Panc1 (cell line): ENCODE measurements around the gene FLYWCH1. TPM values are rescaled to one million over a fixed set of nuclear protein-coding genes. Genes with fewer than 3 reads are reported as not detected.

Source experiments
- ATAC-seq: fragments of 200-7000 bp; cut with Tn5 transposase; 2 replicates; pipeline ENCODE4 v1.9.1; 2020; ENCODE audit warnings: mild to moderate bottlenecking, moderate library complexity
- BruUV-seq: library from RNA; stranded (reverse); fragments of 400-500 nt; replicated peaks from 2 replicates; lab custom pipeline; 2021; lab: Mats Ljungman, UMichigan
- CTCF ChIA-PET: fragments of 300-600 bp; sonication (Branson Sonifier 250); formaldehyde crosslinking; loops from one replicate; lab custom pipeline; 2022; ENCODE audit warnings: antibody characterized with exemption; lab: Charles Lee
- POLR2A ChIA-PET: fragments of 300-600 bp; sonication (Branson Sonifier 250); formaldehyde crosslinking; loops from one replicate; lab custom pipeline; 2022; ENCODE audit warnings: antibody characterized with exemption; lab: Charles Lee
- DNase-seq: peaks from one replicate; pipeline ENCODE4 v3.0.0-alpha.2; 2010; ENCODE audit warnings: low read depth, low spot score
- H3K27ac ChIP-seq: 2 replicates; pipeline ENCODE4 v1.5.1; 2011; ENCODE audit warnings: mild to moderate bottlenecking, low read length, inconsistent platforms
- H3K27me3 ChIP-seq: fragments of 200-500 bp; sonication (Bioruptor generic); 2 replicates; pipeline ENCODE4 v1.6.0; 2014; ENCODE audit warnings: low read length, inconsistent platforms; ENCODE audit not compliant: control insufficient read depth, insufficient read depth
- H3K36me3 ChIP-seq: fragments of 200-500 bp; sonication (Bioruptor generic); 2 replicates; pipeline ENCODE4 v1.5.1; 2014; ENCODE audit warnings: inconsistent platforms, mild to moderate bottlenecking, low read length, moderate library complexity; ENCODE audit not compliant: control insufficient read depth, insufficient read depth
- H3K4me1 ChIP-seq: 2 replicates; pipeline ENCODE4 v1.5.1; 2011; ENCODE audit warnings: inconsistent platforms, mild to moderate bottlenecking, low read length, moderate library complexity; ENCODE audit not compliant: control insufficient read depth, insufficient read depth
- H3K4me3 ChIP-seq, 2 experiments: 2 replicates each; pipeline ENCODE4 v1.5.1; 2011 to 2012; ENCODE audit warnings: low read depth in 2 of 2, low read length in 2 of 2, mild to moderate bottlenecking in 2 of 2, inconsistent platforms in 1 of 2, moderate library complexity in 1 of 2
- H3K9me3 ChIP-seq: fragments of 200-500 bp; sonication (Bioruptor generic); 2 replicates; pipeline ENCODE4 v1.5.1; 2014; ENCODE audit warnings: low read depth, mild to moderate bottlenecking, inconsistent platforms, low read length, moderate library complexity; ENCODE audit not compliant: control insufficient read depth, insufficient read depth
- CTCF ChIP-seq: fragments of 450-650 bp; IDR thresholded peaks from 2 replicates; pipeline ENCODE4 v1.5.1; 2017; ENCODE audit warnings: mild to moderate bottlenecking
- POLR2AphosphoS5 ChIP-seq: IDR thresholded peaks from 2 replicates; pipeline ENCODE4 v1.6.1; 2012; ENCODE audit warnings: mild to moderate bottlenecking, low read depth, low read length, moderate library complexity
- REST ChIP-seq, 2 experiments: IDR thresholded peaks; 2 replicates each; pipeline ENCODE4 v1.6.1; 2011 to 2012; ENCODE audit warnings: low read depth in 2 of 2, control low read depth in 1 of 2, low read length in 1 of 2, mild to moderate bottlenecking in 1 of 2, moderate library complexity in 1 of 2; ENCODE audit not compliant: insufficient read depth in 1 of 2
- SIN3A ChIP-seq: IDR thresholded peaks from 2 replicates; pipeline ENCODE4 v1.6.1; 2012; ENCODE audit warnings: low read depth, mild to moderate bottlenecking, low read length, moderate library complexity, borderline replicate concordance; ENCODE audit not compliant: insufficient read depth
- TCF7L2 ChIP-seq: IDR thresholded peaks from 2 replicates; pipeline ENCODE4 v1.6.1; 2011; ENCODE audit warnings: mild to moderate bottlenecking, low read depth, low read length, inconsistent platforms
- in situ Hi-C: cut with HindIII; loops from 2 replicates; pipeline ENCODE4 v1.10.0; 2016; ENCODE audit warnings: low sequenced_read_pairs, low pct_unique_long_range_greater_than_20kb
- intact Hi-C: fragments of 100-400 bp; cut with micrococcal nuclease; formaldehyde crosslinking; loops from one replicate; pipeline ENCODE4 v1.10.0; 2022; ENCODE audit not compliant: unreplicated experiment
- total RNA-seq: library from RNA; stranded (reverse); gene quantifications from one replicate; pipeline ENCODE4 v1.2.1, GENCODE V29; 2021; ENCODE audit not compliant: unreplicated experiment

The FLYWCH1 gene
- total RNA-seq, 1 experiment from 2014 or later, result 67.9 TPM

- BruUV-seq, result no TSS peak
- H3K9me3 ChIP-seq, result no peaks in the 10 kb centered on the region; the same call in 1 of the 2 replicates
- in situ Hi-C loops (no loop called here), intact Hi-C loops (no loop called here)
- H3K36me3 ChIP-seq, result no peaks in the 10 kb centered on the region
- no peak overlapping the region for H3K4me3 ChIP-seq
- TF ChIP-seq TCF7L2 (peak; percentile 19; the same call in 1 of the 2 replicates), POLR2AphosphoS5 (no peak), CTCF (no peak), SIN3A (no peak), REST (IDR thresholded peaks at IDR 0.05; ENCODE audit: insufficient read depth in 1 of 2, low read depth in 2 of 2, low read length in 1 of 2) (no peak)
- peak overlapping the region; percentile 60 for H3K27ac ChIP-seq
- CTCF ChIA-PET, result no interaction called here
- ATAC-seq, result no peak
- POLR2A ChIA-PET, result no interaction called here
- no peak for DNase-seq
- H3K27me3 ChIP-seq, result no peaks in the 10 kb centered on the region
- peaks cover 12% of the 10 kb centered on the region for H3K4me1 ChIP-seq
These were observed 45.3 kb upstream of the FLYWCH1 start for GRCh38 chr16:2866431-2866830.

GRCh38 chr16:2867661-2867986, 44.1 kb upstream of the FLYWCH1 start:
- intact Hi-C loops, result no loop called here

More at GRCh38 chr16:2867661-2867986, 44.1 kb upstream of the FLYWCH1 start:
- DNase-seq (no peak), ATAC-seq (no peak)
- H3K27me3 ChIP-seq, result no peaks in the 10 kb centered on the region
- in situ Hi-C loops, result no loop called here
- peak overlapping the region; percentile 53 to 62 for H3K4me3 ChIP-seq
- H3K36me3 ChIP-seq, result no peaks in the 10 kb centered on the region
- TF ChIP-seq SIN3A (no peak), TCF7L2 (no peak), REST (IDR thresholded peaks at IDR 0.05; ENCODE audit: insufficient read depth in 1 of 2, low read depth in 2 of 2, low read length in 1 of 2) (no peak)
- H3K4me1 ChIP-seq, result peaks cover 12% of the 10 kb centered on the region
- ChIA-PET CTCF (interaction anchor here (0.6 to 1.8 kb wide), 8 partner anchors 9 to 48 kb away, joined by 3 to 13 read pairs (median 4); partner anchors contain the start of gene FLYWCH2), POLR2A (interaction anchor here (0.9 to 1.0 kb wide), 2 partner anchors 29 to 91 kb away, joined by 3 to 4 read pairs; no protein-coding TSS in a partner anchor)
- H3K9me3 ChIP-seq, result no peaks in the 10 kb centered on the region
- TSS peak; percentile 99 for BruUV-seq
- H3K27ac ChIP-seq, result peak overlapping the region; percentile 98
